Measurements from ENCODE around the gene GMCL2. TPM values are rescaled to one million over a fixed set of nuclear protein-coding genes. Genes with fewer than 3 reads are reported as not detected.

Gene GMCL2
- polyA plus RNA-seq, 1 of the 3 experiments (the other 2 are of a cell fraction), result not detected

- TF ChIP-seq PBX3 (IDR thresholded peaks at IDR 0.05), result no peak
- TF ChIP-seq RAD21 (IDR thresholded peaks at IDR 0.05; ENCODE audit: low read length), result no peak
- TF ChIP-seq RCOR1 (IDR thresholded peaks at IDR 0.05; ENCODE audit: low read length), result no peak
- no peak for TF ChIP-seq SMC3 (IDR thresholded peaks at IDR 0.05; ENCODE audit: low read depth, low read length)
- no peak for TF ChIP-seq EP300 (IDR thresholded peaks at IDR 0.05; ENCODE audit: borderline replicate concordance in 1 of 2, low read depth in 1 of 2, low read length in 1 of 2)
- TF ChIP-seq MEF2A (IDR thresholded peaks at IDR 0.05; ENCODE audit: borderline replicate concordance, low read depth), result no peak
Measured at GRCh38 chr5:178223196-178223773, 36.1 kb upstream of the GMCL2 start (continued).

- DNase-seq, result no peak
- H3K27ac ChIP-seq (ENCODE audit: low read depth in 2 of 2, low read length in 1 of 2), result no peak overlapping the region
- H3K9me2 ChIP-seq, result no peaks in the 10 kb centered on the region
- no peaks in the 10 kb centered on the region for H3K79me2 ChIP-seq (ENCODE audit: insufficient read depth)
- no peak overlapping the region for H3K4me2 ChIP-seq
- peaks cover 9 to 10% of the 10 kb centered on the region in 2 experiments for H3K36me3 ChIP-seq (replicated peaks in 1 of 2; ENCODE audit: control insufficient read depth in 1 of 2, insufficient read depth in 2 of 2, low read length in 1 of 2)
- H4K20me1 ChIP-seq (ENCODE audit: insufficient read depth), result no peaks in the 10 kb centered on the region
- H3K9me3 ChIP-seq, result no peaks in the 10 kb centered on the region
- H3F3A ChIP-seq (replicated peaks; ENCODE audit: insufficient read depth), result peaks cover 15% of the 10 kb centered on the region
- H3K27me3 ChIP-seq (ENCODE audit: insufficient read depth), result no peaks in the 10 kb centered on the region
- no peak overlapping the region for H3K4me3 ChIP-seq (ENCODE audit: low read depth in 2 of 2, low read length in 1 of 2)
- H3K4me1 ChIP-seq (ENCODE audit: control insufficient read depth in 1 of 2, insufficient read depth in 2 of 2, low read depth in 1 of 2, low read length in 1 of 2), result no peaks in the 10 kb centered on the region; a peak in 1 of 4 replicates
- CTCF ChIA-PET, result no interaction called here
- no peak overlapping the region for H3K9ac ChIP-seq
- TF ChIP-seq MAX (IDR thresholded peaks at IDR 0.05; ENCODE audit: low read depth), result no peak
- TF ChIP-seq CHD2 (IDR thresholded peaks at IDR 0.05; ENCODE audit: low read length, partially characterized antibody), result no peak
- no peak for TF ChIP-seq IRF3 (IDR thresholded peaks at IDR 0.05; ENCODE audit: low read depth, low read length)
- no peak for TF ChIP-seq NFIC (IDR thresholded peaks at IDR 0.05; ENCODE audit: borderline replicate concordance)
- no peak for TF ChIP-seq GATA2 (CRISPR knock-in tag; IDR thresholded peaks at IDR 0.05)
- TF ChIP-seq FOXM1 (IDR thresholded peaks at IDR 0.05; ENCODE audit: low read depth), result no peak
- no peak for TF ChIP-seq POLR2AphosphoS5 (IDR thresholded peaks at IDR 0.05; ENCODE audit: low read depth, low read length)
- TF ChIP-seq RAD21 (IDR thresholded peaks at IDR 0.05; ENCODE audit: low read length), result no peak
- TF ChIP-seq FOXJ3 (CRISPR knock-in tag; IDR thresholded peaks at IDR 0.05), result no peak
- TF ChIP-seq RXRA (IDR thresholded peaks at IDR 0.05; ENCODE audit: borderline replicate concordance, low read depth), result no peak
- TF ChIP-seq FOSL2 (IDR thresholded peaks at IDR 0.05; ENCODE audit: borderline replicate concordance, low read depth), result no peak
- TF ChIP-seq MXI1 (IDR thresholded peaks at IDR 0.05; ENCODE audit: low read depth, low read length), result no peak
- TF ChIP-seq RCOR1 (IDR thresholded peaks at IDR 0.05; ENCODE audit: low read length), result no peak
- no peak for TF ChIP-seq TAF1 (IDR thresholded peaks at IDR 0.05; ENCODE audit: borderline replicate concordance, low read depth, low read length)
- no peak for TF ChIP-seq ELF1 (IDR thresholded peaks at IDR 0.05)
- TF ChIP-seq USF1 (IDR thresholded peaks at IDR 0.05; ENCODE audit: borderline replicate concordance, low read depth), result no peak
- TF ChIP-seq NRF1 (IDR thresholded peaks at IDR 0.05; ENCODE audit: low read depth, low read length), result no peak
- TF ChIP-seq USF2 (IDR thresholded peaks at IDR 0.05; ENCODE audit: borderline replicate concordance, low read depth, low read length), result no peak
- TF ChIP-seq ZBTB33 (IDR thresholded peaks at IDR 0.05; ENCODE audit: borderline replicate concordance, low read depth), result no peak
- TF ChIP-seq PBX3 (IDR thresholded peaks at IDR 0.05), result no peak
- POLR2A ChIA-PET, result interaction anchor here (1.6 kb wide), 1 partner anchor 8 kb away, joined by 3 read pairs; no protein-coding TSS in a partner anchor
- WGBS (ENCODE audit: low lambda C conversion rate), result 93% methylated on average over 5 of the region's 15 CpGs
- no peak overlapping the region for H2AFZ ChIP-seq (ENCODE audit: low read depth)
Measured at GRCh38 chr5:178222292-178222691, 35.1 kb upstream of the GMCL2 start.
